CD4-positive, alpha-beta T cell treated with Interleukin-12 subunit alpha and Interleukin-12 subunit beta, for 1 hour (primary cell): ENCODE measurements around the gene ASAP3.
"Not testable (repeated sequence)": the region's sequence is repeated elsewhere in the genome, so short reads cannot be mapped to it uniquely, and the experiment has no call there.

ENCODE experiments used
- DNase-seq: peaks from one replicate; pipeline ENCODE4 v3.0.0-alpha.2; 2020

The ASAP3 gene

DNA sequence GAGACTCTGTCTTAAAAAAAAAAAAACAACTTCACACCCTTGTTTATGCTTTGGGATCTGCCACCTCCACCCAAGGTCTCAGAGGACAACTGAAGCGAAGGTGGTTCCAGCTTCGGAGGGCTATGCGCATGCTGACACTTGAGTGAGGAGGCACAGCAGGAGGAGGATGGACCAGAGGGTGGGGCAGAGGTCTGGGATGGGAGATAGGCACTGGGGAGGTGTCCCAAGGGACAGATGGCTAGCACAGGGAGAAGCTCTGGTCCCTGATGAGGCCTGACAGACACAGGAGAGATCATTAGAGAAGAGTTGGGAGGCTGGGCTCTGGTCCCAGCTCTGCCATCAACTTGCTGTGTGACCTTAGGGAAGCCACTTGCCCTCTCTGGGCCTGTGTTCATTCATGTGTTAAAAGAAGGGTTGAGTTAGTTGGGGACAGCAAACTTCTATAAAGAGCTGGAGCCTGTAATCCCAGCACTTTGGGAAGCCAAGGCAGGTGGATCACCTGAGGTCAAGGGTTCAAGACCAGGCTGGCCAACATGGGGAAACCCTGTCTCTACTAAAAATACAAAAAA is 30.2 kb upstream of the ASAP3 start:
- DNase-seq, result no peak

DNA sequence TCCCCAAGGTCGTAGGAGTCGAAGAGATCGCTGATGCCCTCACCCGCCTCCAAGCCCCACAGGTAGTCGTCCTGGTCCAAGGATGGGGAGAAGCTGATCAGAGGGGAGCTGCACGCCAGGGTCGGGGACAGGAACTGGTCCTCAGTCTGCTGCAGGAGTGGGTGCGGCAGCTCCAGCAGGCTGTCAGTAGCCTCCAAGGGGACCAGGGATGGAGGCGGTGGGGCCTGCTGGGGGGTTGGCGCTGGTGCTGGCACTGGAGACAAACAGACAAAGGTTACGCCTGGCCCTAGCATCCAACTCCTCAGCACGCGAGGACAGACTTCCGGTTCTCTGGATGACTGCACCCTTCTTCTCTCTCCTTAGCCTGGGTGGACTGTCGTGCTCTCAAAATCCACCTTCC is 25.9 kb upstream of the ASAP3 start:
- DNase-seq, result no peak

DNA sequence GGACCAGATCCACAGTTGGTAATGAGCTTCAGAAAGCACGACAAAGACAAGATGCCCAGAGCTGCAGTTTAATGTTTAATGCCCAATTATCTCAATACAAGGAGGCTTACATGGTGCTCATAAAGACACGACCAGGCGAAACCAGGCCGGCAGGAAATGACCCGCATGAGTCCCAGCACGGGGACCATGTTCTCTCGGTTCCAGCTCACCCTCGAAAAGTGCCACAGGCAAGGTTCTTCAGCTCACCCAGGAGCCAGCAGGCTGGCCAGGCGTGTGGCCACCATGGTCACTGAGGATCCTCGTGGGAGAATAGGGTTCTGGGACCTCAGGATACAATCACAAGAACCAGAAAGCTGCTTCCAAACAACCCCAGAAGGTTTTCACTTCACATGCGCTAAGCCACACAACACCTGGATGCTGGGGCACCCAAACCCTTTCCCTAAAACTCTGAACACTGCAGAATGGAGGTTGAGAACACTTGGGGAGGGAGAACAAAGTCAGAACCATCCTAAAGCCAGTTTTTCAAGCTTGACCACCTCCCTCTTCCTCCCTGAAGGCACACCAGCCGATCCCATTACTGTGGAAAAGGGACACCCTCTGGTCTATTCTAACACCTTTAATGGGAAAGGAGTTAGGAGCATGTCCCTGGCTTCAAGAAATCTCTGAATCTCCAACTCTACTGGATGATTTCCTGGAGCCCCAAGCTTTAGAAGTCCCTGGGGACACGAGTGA is 22.6 kb upstream of the ASAP3 start:
- DNase-seq, result no peak

DNA sequence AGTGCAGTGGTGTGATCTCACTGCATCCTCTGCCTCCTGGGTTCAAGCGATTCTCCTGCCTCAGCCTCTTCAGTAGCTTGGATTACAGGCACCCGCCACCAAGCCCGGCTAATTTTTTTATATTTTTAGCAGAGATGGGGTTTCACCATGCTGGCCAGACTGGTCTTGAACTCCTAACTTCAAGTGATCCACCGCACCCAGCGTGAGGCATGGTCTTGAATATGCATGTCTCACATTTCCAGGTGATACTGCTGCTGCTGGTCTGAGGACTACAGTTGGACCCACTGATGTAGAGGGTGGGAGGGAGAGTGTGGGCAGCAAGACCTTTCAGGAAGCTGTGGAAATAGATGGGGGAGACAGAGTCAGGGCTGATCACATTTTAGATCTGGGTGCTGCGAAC is 21.9 kb upstream of the ASAP3 start:
- no peak for DNase-seq

DNA sequence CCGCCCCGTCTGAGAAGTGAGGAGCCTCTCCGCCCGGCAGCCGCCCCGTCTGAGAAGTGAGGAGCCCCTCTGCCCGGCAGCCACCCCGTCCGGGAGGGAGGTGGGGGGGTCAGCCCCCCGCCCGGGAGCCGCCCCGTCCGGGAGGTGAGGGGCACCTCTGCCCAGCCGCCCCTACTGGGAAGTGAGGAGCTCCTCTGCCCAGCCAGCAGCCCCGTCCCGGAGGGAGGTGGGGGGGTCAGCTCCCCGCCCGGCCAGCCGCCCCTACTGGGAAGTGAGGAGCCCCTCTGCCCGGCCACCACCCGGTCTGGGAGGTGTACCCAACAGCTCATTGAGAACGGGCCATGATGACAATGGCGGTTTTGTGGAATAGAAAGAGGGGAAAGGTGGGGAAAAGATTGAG is 20.2 kb upstream of the ASAP3 start:
- DNase-seq, result not testable (repeated sequence)

DNA sequence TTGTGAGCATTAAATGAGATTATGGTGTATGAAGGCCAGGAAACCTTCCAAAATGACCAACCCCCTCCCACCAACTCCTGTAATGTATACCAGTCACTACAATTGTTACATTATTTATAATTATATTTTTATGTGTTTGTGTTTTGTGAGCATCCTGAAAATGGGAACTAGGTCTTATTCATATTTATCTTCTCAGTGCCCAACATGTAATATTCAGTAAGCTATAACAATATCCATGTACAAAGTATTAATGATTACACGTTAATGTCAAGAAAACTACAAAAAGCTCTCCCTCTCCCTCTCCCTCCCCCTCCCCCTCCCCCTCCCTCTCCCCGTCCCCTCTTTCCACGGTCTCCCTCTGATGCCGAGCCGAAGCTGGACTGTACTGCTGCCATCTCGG is 19.0 kb upstream of the ASAP3 start:
- DNase-seq, result no peak

DNA sequence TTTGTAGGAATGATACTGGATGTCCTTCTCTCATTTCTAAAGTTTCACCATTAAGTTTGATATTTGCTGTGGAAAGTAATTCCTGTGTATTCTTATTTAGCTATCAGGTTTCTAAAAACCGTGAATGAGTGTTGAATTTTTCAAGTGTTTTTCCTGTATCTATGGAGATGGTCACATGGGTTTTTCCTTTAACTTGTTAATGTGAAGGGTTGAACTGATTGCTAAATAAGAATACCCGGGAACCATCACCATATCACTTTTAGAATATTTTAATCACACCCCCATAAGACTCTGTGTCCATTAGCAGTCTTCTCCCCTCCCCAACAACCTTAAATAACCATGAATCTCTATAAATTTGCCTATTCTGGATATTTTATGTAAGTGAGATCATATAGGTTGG is 16.5 kb upstream of the ASAP3 start:
- no peak for DNase-seq

DNA sequence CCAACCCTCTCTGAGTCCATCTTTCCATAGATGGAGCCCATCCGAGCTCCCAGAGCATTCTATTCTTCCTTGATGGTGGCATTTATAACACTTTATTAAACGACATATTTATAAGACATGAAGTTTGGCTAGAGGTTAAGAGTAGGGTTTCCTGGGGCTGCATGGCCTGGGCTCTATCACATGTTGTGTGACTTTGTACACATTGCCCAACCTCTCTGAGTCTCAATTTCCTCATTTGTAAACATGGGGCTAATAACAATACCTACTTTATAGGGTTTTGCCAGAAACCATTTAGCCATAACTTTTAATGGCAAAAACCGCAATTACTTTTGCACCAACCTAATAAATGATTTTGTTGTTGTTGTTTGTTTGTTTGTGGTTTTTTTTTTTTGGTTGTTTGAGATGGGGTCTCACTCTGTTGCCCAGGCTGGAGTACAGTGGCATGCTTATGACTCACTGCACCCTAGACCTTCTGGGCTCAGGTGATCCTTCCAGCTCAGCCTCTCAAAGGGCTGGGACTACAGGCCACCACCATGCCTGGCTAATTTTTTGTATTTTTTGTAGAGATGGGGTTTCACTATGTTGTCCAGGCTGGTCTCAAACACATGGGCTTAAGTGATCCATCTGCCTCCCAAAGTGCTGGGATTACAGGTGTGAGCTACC is 13.9 kb upstream of the ASAP3 start:
- DNase-seq, result no peak

DNA sequence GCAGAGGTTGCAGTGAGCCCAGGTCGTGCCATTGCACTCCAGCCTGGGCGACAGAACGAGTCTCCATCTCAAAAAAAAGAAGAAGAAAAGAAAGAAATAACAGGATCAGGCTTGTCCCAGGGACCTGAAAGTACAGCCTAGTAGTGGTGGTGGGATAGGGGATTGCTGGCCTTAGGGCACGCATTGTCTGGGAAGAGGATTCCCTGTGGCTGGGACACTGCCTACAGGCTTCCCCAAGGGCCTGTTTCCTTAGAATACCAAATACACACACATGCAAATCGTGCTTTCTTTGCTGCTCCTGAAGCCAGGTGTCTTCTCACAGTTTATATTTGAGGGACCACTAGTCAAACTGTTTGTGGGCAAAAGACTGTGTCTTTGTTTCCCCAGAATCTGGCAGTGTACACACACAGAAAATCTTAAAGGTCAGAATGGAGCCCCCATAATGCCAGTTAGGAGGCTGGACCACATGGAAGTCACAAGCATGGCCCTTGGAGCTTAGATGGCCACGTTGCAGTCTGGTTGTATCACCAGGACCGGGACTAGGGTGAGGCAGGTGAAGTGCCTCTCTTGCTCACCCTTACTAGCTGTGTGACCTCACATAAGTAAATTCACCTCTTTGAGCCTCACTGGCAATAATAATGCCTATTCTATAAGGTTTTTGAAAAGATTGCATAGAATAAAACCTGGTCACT is 12.7 kb upstream of the ASAP3 start:
- no peak for DNase-seq

DNA sequence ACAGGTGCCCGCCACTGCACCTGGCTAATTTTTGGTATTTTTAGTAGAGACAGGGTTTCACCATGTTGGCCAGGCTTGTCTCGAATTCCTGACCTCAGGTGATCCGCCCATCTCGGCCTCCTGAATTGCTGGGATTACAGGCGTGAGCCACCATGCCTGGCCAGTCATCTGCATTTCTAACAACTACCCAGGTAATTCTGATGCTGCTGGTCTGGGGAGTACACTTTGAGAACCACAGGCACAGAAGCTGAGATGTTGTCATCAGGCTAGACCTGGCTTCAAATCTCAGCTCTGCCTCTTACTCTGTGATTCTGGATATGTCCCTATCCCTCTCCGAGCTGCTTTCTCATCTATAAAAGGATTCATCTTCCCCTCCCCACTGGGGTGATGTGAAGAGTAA is 10.9 kb upstream of the ASAP3 start:
- not testable (repeated sequence) for DNase-seq

DNA sequence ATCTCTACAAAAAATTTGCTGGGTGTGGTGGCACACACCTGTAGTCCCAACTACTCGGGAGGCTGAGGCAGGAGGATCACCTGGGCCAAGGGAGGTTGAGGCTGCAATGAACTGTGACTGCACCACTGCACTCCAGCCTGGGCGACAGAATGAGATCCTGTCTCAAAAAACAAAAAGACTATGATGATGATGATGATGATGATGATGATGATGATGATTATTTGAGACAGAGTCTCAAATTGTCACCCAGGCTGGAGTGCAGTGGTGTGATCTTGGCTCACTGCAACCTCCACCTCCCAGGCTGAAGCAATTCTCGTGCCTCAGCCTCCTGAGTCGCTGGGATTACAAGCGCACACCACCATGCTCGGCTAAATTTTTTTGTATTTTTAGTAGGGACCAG is 8.8 kb upstream of the ASAP3 start:
- DNase-seq, result not testable (repeated sequence)

DNA sequence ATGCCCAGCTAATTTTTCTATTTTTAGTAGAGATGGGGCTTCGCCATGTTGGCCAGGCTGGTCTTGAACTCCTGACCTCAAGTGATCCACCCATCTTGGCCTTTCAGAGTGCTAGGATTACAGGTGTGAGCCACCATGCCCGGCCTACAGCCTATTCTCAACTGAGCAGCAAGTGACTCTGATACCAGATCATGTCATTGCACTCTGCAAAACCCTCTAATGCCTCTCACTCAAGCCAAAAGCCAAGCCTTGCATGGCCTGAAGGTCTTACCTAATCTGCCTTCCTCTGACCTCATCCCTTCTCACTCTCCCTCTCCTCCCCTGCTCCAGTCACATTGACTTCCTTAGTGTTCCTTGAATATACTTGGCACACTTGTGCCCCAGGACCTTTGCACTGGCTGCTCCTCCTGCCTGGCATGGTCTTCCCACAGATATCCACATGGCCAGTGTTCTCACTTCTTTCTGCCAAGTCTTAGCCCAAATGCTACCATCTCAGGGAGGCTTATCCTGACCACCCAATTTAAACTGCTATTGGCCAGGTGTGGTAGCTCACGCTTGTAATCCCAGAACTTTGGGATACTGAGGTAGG is 8.2 kb upstream of the ASAP3 start:
- no peak for DNase-seq

DNA sequence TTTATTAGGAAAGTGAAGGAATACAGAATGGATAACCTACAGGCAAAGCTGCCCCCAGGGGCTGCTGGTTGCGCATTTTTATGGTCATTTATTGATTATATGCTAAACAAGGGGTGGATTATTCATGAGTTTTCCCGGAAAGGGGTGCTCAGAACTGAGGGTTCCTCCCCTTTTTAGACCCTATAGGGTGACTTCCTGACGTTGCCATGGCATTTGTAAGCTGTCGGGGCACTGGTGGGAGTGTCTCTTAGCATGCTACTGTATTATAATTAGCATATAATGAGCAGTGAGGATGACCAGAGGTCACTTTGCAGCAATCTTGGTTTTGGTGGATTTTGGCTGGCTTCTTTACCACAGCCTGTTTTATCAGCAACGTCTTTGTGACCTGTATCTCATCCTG is 5.9 kb upstream of the ASAP3 start:
- DNase-seq, result no peak

DNA sequence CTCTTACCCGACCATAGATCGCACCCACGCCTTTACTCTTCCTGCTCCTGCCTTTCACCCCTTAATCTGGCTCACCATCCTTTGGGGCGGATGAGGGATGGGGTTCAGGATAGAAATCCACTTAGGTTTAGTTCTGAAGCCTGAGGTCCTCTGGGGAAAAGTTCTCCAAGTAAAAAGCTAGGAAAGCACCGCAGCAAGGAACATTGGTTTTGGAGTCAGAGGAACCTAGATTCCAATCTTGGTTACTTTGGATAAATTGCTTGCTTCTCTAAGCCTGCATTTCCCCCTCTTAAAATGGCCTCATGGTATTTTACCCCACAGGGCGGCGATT is 988 bp upstream of the ASAP3 start:
- DNase-seq, result no peak

DNA sequence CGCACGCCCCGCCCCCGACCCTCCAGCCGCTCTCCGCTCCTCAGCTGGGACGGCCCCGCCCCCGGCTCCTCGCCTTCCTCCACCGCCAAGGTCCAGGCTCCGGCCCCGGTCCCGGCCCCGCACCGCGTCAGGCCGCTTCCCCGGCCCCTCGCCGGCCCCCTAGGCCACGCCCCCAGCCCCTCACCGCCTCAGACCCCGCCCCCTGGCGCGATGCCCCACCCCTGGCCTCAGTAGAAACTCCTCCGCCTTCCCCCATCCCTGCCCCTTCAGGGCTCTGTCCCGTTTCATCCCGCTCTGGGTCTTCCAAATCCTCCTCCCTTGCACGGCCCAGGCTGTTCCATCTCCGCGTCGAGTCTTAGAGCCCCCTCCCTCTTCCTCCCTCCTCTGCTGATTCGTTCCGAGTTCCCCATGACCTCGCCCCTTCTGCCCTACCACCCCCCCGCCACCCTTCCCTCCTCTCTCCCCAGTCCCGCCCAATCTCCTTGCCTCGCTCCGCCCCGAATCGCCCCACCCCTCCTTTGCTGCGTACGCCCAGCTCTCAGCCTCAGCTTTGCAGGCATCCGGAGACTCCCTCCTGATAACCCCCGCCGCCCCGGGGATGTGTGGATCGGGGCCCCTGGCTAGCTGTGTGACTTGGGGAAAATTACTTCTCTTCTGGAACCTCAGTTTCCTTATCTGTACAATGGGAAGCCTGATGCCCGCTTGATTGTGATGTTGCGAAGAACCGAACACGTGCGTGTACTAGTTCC is 448 bp upstream of the ASAP3 start:
- peak; percentile 94 for DNase-seq

DNA sequence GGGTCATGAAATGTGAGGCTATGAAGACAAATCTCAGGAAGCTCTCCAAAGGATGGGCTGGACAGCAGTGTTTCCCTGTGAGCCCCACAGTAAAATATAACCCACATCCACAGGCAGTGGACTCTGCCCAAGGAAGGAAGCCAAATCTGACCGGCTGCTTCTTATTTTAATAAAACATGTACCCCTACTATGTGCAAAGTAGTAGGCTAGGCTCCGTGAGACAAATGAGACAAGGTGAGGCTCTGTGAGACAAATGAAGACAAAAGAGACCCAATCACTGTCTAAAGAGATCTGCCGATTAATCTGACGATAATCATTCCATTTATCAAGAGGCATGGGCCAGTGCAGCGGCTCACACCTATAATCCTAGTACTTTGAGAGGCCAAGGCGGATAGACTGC is 2.1 kb downstream of the ASAP3 start:
- DNase-seq, result no peak

DNA sequence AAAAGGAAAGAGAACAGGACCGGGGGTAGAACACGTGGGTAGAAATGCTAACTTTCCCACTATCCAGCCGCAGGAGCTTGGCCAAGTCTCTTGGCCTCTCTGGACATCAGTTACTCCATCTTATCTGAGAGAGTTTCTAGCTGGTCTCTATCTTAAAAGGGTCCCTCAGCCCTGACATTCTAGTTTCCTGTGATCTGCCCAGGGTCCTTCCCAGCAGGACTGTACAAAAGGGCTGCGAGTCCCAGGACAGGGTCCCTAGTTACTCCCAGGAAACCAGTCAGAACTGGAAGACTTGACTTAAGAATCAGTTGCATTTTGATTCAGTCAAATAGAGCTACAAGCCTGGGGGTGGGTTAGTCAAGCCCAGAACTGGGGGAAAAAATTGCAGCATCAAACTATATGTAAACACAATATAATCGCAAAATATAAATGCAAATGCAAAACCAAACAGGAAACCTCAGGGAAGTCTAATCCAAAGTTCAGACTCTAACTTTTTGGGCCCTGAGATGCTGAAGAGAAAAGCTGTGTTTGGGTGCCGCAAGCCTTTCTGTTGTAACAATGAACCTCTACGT is 2.9 kb downstream of the ASAP3 start:
- no peak for DNase-seq

DNA sequence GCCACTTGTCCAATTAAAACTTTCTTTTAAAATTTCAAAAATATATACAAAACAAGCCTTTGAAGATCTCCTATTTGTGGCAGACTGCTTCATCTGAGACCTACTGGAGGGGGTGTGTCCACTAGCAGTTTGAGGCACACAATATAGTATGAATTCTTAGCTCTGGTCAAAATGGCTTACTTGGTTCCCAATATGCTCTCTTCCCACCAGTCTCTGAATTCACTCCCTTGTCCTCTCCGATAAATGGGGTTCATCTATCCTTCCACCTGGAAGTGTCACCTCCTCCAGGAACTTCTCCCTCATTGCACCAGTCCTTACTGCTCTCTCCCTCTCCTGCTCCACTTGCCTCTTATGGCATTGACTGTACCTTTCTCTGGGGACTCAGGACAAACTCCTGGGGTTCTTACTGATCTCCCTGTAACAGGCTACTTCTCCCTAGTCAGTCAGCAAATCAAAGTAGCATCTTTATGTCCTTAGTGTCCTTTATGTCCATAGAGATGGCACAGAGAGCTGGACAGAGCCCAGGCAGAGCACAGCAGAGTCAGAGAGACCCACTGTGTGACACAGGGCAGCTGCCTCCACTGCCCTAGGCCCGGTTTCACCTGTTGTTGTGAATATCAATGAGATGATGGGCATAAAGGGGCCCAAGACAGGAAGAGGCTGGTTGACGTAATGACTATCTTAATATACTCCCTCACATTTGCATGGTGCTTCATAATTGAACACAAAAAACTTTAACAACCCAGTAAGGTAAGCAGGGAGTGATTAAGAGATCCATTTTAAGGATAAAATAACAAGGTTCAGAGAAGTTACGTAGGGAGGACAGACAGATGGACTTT is 3.6 kb downstream of the ASAP3 start:
- DNase-seq, result no peak

DNA sequence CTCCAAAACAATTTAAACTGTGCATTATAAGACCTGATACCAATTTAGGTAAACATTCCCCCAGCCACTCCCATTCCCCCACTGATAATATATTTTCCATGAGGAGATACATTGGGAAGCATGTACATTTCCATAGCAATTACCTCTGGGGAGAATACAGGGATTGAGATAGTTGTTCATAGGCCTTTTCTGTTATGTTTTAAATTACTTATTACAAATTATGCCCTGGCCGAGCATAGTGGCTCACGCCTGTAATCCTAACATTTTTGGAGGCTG is 4.4 kb downstream of the ASAP3 start:
- DNase-seq, result no peak

DNA sequence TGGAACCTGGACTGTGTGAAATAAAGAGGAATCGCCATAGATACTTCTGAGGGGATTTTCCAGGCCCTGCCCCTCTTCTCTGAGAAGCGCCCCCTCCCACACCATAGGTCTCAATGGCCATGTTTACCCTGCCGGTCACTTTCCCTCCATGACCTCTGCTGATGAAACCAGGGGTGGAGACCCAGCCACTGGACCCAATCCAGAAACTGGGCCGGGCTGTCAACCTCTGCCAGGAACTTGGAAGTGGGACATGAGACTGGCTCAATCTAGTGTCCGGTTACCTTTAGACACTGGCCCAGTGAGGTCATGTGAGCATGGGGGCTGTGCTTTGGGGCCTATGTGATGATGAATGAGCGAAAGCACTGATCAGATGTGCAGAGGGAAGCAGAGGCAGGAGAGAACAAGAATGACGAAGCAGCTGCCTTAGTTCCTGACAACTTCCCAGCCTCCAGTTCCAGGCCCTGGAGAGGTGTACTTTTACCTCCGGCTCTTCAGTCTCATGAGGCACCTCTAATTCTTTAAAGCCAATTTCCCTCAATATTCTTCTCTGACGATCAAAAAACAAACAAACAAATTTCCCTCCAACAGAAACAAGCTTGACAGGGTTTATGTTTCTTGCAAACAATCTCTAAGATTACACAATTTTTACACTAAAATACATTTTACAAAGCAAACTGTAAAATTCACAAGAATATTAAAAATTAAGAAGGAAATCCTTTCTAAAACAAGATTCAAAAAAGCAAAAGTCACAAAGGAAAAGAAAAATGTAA is 4.9 kb downstream of the ASAP3 start:
- DNase-seq, result no peak
